GM19324 (cell line): ENCODE data around the gene SHC2.
"Not testable (repeated sequence)": the region's sequence is repeated elsewhere in the genome, so short reads cannot be mapped to it uniquely, and the experiment has no call there.

ENCODE experiments used
- ATAC-seq: cut with Tn5 transposase; IDR thresholded peaks from one replicate; pipeline ENCODE4 v1.9.1; 2021; ENCODE audit warnings: mild to moderate bottlenecking, moderate library complexity; ENCODE audit not compliant: unreplicated experiment, low FRiP score

SHC2 gene

DNA sequence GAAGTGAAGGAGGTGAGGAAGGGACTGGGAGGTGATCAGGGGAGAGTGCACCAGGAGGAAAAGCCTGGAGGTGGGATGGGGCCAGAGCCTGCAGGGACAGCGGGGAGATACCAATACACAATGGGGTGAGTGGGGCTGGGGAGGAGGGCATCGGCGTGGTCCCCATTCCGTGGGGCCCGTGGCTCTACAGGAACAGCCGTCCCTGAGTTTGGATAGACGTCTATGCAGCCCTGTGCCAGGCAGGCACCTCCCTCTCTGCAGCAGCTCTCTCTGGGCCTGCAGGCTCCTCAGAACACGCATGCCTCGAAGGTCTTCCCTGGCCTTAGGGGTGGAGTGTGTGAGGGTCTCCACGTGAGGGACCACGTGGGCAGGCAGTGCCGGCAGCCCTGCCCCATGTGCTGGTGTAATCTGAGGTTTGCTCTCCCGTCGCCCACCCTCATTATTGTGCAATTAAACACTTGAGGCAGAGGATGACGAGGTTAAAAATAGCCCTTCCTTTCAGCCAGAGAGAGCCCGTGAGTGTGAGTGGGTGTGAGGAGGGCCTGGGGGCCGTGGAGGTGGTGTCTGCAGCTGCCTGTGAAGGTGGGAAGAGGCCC, 68.4 kb downstream of the SHC2 start:
- ATAC-seq, result no peak

DNA sequence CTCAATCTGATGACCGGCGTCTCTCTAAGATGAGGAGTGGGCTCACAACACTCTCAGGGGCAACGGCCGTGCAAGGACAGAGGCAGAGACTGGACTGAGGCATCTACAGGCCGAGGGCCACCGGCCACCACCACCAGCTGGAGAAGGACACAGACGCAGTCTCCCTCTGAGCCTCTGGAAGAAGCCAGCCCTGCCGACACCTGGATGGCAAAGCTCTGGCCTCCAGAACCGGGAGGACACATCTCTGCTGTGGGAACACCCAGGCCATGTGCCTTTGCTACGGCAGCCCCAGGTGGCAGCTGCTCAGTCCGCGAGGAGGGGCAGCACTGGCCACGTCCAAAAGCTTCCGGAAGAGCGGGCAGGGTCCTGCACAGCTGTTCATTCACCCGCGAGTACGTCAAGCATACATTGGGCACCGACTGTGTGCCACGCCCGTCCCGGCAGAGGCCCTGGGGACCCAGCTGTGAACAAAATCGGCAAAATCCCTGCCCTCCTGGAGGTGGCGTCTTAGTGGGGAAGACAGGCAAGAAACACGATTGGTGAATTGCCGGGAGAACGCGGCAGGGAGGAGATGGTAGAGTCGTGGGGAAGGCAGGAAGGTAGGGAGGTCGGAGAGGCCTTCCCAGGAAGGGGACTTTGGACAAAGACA, 69.0 kb downstream of the SHC2 start:
- ATAC-seq, result no peak

DNA sequence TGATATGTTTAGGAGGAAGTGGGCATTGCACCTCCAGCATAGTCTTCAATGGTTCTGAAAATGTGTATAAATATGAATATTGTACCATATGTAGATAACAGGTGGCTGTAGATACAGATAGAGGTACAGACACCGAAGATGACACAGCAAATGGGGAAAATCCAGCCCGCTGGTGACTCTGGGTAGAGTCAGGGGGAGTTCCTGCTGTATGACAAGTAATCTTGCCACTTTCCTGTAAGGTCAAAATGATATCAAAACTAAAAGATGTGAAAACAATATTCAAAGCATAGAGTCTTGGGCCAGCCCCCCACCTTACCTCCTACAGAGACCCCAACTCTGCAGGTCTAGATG, 69.7 kb downstream of the SHC2 start:
- no peak for ATAC-seq

DNA sequence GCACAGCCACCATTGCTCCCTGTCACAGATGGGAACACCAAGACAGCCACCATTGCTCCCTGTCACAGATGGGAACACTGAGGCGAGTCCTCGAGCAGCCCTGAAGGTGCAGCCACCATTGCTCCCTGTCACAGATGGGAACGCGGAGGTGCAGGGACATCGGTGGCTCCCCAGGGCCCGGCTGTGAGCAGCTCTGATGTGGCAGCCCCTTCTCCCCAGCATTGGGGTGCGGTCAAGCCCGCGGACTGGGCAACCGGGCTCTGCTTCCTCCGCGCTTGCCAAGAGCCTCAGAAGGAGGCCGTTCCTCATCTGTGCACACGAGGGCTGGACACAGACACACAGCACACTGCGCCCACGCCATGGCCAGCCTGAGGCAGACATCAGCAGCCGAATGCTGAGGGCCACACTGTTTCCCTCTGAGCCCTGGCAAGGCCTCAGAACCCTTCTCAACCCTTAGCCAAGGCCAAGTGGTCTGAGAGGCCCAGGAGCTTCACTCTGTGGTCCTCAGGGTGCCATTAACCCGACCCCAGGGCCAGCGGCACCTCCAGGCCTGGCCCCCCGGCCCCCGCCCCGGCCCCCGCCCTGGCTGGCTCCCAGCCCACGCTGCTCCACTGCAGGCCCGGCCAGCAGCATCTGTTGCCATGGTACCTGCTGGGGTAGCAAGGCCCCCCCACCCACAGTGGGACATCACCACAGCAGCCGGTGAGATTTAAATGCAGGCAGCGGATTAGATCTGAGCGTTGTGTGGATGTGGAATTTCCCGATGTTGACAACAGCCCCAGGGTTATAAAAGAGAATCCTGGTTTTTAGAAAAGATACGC, 70.2 kb downstream of the SHC2 start:
- ATAC-seq, result no peak

DNA sequence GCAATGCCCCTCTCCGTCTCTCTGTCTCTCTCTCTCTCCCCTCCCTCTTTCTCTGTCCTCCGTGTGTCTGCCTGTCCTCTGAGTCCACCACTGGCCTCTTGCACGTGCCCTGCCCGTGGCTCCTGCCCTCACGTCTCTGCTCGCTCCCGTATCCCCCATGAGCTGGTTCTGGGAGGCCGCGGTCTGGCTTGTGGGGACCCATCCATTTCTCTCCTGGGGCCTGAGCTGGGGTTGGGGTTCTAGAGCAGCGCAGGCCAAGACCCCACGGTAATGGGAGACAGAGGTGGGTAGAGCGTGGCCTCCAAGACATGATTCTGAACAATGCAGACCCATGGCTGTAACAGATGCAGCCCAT, 70.9 kb downstream of the SHC2 start:
- no peak for ATAC-seq

DNA sequence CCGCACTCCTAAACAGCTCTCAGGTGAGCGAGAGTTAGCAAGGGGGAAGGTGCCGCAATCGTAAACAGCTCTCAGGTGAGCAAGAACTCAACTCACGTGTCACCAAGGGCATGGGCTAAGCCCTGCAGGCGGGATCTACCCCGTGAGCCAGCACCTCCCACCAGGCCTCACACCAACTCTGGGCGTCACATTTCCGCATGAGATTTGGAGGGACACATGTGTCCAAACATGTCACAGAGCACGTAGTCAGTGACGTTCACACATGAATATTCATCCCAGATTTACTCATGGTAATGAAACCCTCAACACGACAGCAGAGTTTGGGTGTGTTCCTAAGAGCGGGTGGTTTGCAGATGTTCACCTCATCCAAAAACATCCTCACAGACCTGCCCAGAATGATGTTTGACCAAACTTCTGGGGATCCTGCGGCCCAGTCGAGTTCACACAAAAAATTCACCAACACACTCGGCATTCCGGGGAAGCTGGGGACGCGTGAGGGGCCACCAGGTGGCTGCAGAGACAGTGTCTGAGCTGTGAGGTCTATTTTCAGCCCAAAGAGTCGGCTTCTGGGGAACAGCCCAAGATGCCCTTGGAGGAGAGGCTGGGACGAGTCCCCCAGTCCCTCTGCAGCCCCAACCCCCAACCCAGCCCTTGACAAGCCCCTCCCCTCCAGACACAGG, 71.4 kb downstream of the SHC2 start:
- no peak for ATAC-seq

DNA sequence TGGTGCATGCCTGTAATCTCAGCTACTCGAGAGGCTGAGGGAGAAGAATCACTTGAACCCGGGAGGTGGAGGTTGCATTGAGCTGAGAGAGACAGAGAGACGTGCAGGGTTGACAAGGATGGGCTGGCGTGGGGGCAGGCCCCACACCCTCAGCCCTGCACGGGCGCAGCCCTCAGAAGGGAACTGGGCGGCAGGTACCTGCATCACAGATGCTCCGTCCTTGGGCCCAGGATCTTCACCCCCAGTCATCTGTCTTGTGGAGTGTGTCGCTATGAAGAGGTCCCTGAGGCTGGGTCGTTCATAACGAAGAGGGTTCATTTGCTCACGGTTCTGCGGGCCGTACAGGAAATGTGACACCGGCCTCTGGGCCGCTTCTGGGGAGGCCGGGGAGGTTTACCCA, 72.1 kb downstream of the SHC2 start:
- no peak for ATAC-seq

DNA sequence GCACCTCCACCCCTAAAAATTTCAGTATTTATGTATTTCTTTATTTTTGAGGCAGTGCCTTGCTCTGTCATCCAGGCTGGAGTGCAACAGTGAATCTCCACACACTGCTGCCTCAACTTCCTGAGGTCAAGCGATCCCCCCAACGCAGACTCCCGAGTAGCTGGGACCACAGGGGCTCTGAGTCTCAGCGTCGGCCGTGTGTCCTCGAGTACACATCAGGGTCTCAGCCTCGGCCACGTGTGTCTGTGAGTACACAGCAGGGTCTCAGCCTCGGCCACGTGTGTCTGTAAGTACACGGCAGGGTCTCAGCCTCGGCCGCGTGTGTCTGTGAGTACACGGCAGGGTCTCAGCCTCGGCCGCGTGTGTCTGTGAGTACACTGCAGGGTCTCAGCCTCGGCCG, 73.1 kb downstream of the SHC2 start:
- ATAC-seq, result no peak

DNA sequence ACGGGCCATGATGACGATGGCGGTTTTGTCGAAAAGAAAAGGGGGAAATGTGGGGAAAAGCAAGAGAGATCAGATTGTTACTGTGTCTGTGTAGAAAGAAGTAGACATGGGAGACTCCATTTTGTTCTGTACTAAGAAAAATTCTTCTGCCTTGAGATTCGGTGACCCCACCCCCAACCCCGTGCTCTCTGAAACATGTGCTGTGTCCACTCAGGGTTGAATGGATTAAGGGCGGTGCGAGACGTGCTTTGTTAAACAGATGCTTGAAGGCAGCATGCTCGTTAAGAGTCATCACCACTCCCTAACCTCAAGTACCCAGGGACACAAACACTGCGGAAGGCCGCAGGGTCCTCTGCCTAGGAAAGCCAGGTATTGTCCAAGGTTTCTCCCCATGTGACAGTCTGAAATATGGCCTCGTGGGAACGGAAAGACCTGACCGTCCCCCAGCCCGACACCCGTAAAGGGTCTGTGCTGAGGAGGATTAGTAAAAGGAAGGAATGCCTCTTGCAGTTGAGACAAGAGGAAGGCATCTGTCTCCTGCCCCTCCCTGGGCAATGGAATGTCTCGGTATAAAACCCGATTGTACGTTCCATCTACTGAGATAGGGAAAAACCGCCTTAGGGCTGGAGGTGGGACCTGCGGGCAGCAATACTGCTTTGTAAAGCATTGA, 74.1 kb downstream of the SHC2 start:
- ATAC-seq, result not testable (repeated sequence)

DNA sequence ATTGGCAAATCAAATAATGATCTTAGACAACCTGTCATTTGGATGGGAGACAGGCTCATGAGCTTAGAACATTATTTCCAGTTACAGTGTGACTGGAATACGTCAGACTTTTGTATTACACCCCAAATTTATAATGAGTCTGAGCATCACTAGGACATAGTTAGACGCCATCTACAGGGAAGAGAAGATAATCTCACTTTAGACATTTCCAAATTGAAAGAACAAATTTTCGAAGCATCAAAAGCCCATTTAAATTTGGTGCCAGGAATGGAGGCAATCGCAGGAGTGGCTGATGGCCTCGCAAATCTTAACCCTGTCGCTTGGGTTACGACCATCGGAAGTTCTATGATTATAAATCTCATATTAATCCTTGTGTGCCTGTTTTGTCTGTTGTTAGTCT, 74.6 kb downstream of the SHC2 start:
- not testable (repeated sequence) for ATAC-seq

DNA sequence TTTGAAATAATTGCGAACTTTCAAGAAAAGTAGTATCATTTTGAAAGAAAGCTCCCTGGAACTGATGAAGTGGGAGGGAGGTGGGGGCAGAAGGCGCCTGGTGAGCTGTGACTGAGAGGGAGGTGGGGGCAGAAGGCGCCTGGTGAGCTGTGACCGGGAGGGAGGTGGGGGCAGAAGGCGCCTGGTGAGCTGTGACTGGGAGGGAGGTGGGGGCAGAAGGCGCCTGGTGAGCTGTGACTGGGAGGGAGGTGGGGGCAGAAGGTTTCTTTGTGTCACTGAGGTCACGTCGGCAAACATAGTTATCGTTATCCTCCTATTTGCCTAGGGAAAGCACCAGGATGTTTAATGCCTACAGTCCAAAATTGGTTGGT, 76.0 kb downstream of the SHC2 start:
- ATAC-seq, result no peak

DNA sequence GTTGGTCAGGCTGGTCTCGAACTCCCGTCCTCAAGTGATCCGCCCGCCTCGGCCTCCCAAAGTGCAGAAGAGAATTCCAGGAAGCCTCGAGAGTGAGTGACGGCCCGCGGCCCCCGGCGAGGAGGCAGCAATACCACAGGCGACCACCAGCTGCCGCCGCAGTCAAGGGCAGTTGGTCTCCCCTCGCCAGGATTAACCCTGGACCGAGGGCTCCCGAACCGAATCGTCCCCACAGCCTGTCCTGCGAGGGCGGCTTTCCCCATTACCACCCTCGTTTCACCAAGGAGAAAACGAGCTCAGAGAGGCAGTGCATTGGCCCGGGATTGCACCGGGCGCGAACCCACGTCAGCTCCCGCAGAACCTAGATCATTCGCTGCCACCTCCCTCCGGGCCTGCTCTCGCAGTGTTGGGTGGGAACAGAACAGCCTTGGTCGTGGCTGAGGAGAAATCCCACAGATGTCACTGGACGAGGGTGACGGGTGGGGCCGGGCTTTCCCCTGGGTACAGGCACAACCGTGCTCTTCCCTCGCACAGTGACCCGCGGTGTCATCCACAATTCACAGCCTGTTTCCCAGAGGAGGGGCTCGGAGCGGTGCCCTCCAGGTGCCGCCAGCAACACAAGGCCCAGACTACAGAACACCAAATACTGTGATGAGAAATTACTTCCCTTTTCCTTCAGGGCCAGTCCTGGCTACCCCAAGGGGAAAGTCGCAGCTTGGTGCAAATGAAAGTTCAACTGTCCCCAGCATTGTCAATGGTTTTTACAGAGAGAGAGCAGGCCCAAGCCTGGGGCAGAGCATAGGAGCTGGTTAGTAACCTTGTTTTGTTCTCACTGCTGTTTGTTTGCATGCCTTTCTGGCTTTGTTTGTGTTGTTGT, 76.7 kb downstream of the SHC2 start:
- ATAC-seq, result no peak

DNA sequence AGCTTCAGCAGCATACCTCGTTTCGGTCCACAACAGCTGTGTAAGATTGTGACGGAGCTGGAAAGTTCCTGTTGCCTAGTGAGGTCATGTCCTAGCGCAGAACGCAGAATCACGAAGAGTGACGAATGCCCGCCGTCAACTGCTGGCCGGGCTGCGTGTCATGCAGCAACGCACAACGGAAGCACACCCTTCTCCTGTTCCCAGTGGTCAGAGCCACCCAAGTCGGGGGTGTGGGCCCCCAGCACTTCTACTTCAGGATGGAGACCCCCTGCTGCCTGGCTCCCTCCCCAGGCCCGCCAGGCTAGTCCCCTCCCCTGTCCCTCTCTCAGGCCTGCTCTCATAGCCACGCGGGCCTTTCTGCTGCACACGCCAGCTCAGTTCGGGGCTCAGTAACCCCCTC, 77.8 kb downstream of the SHC2 start:
- ATAC-seq, result no peak

DNA sequence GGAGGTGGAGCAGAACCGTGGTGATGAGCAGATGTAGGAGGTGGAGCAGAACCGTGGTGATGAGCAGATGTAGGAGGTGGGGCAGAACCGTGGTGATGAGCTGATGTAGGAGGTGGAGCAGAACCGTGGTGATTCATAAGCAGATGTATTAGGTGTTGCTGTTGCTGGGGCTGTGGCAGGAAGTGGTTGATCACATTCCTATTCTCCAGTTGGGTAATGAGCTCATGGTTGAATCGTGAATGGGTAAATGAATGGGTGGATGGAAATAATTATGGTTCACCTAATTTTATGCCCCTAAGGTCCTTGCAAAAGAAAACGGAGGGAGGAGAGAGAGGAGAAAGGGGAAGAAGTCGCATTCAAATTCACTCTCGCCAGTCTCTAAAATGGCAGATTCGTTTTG, 78.3 kb downstream of the SHC2 start:
- not testable (repeated sequence) for ATAC-seq

DNA sequence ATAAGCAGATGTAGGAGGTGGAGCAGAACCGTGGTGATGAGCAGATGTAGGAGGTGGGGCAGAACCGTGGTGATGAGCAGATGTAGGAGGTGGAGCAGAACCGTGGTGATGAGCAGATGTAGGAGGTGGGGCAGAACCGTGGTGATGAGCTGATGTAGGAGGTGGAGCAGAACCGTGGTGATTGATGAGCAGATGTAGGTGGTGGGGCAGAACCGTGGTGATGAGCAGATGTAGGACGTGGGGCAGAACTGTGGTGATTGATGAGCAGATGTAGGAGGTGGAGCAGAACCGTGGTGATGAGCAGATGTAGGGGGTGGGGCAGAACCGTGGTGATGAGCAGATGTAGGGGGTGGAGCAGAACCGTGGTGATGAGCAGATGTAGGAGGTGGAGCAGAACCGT, 78.9 kb downstream of the SHC2 start:
- ATAC-seq, result not testable (repeated sequence)

DNA sequence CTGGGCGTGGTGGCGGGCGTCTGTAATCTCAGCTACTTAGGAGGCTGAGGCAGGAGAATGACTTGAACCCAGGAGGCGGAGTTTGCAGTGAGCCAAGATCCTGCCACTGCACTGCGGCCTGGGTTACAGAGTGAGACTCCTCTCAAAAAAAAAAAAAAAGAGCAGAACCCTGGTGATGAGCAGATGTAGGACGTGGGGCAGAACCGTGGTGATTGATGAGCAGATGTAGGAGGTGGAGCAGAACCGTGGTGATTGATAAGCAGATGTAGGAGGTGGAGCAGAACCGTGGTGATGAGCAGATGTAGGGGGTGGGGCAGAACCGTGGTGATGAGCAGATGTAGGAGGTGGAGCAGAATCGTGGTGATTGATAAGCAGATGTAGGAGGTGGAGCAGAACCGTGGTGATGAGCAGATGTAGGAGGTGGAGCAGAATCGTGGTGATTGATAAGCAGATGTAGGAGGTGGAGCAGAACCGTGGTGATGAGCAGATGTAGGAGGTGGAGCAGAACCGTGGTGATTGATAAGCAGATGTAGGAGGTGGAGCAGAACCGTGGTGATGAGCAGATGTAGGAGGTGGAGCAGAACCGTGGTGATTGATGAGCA, 80.1 kb downstream of the SHC2 start:
- ATAC-seq, result not testable (repeated sequence)

DNA sequence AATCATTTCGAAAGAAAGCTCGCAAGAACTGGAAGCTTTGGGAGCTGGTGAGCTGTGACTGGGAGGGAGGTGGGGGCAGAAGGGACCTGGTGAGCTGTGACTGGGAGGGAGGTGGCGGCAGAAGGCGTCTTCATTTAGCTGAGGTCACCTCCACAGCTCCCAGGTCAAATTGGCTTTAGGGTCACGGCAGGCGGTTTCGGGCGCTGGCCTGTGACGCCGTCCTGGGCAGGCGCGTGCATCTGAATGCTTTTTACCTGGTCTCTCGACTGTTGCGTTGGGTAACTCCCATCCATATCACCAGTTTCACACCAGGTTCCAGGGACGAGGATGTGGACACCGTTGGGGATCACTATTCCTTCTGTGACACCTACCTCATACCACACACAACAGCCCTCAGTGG, 81.0 kb downstream of the SHC2 start:
- no peak for ATAC-seq

DNA sequence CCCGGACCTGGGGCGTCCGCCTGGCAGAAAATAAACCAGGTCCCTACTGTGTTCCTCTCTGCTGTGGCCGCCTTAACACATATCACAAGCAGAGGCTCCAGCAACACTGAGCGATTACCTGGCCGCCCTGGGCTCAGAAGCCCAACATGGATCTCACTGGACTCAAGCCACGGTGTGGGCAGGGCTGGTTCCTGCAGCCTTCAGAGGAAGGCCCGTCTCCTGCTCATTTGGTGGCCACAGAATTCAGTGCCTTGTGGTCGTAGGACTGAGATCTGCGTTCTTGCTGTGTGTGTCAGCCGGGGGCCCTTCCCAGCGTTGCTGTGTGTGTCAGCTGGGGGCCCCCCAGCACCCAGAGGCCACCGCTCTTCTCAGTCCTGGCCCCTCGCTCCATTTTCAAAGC, 82.1 kb downstream of the SHC2 start:
- no peak for ATAC-seq

DNA sequence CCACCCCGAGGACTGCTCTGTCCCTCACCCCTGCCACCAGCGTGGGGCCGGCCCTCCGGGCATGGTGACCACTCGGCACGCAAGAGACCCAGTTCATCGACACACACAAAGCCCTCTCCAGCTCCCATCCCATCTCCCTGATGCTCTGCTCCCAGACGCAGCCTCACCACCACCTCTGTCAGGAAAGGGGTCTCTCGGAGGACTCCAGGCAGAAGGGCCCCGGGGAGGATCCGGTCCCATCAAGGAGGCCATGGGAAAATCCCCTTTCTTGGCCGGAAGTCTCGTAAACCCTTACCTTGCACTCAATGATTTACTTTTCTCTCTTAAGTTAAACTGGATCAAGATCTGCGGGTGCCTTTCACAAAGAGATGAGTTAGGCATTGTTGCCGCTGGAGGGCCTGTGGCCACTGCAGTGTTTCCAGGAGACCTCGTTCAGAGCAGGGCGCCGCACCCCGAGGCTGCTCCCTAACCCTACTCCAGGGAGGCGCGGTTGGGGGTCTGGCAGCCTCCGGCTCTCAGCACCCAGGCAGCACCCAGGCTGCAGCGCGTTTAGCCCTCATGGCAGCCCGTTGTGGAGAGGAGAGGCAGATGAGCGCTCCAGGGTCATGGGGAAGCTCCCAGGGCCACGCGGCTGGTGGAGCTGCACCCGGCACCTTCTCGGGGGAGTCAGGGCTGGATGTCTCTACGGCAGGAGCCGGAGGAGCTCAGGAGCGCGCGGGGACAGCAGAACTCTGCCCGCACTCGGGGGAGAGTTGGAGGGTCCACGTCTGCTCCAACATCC, 82.8 kb downstream of the SHC2 start:
- no peak for ATAC-seq
